Activated naive CD4-positive, alpha-beta T cell treated with anti-CD3 and anti-CD28 coated beads for 36 hours (primary cell): ENCODE measurements around the gene ZFYVE28. TPM values are rescaled to one million over a fixed set of nuclear protein-coding genes. Genes with fewer than 3 reads are reported as not detected.

ENCODE experiments used
- CTCF ChIA-PET: fragments of 350-600 bp; sonication (Branson Sonifier 250); formaldehyde crosslinking; loops from one replicate; lab custom pipeline; 2021; ENCODE audit warnings: antibody characterized with exemption; lab: Charles Lee
- DNase-seq: peaks from one replicate; pipeline ENCODE4 v3.0.0-alpha.2; 2020
- H3K27ac Mint-ChIP-seq: one replicate; pipeline ENCODE4 v1.8.0; 2021; ENCODE audit warnings: mild to moderate bottlenecking, mixed read lengths
- H3K27me3 Mint-ChIP-seq: one replicate; pipeline ENCODE4 v1.8.0; 2021; ENCODE audit warnings: low read depth, mixed read lengths
- H3K36me3 Mint-ChIP-seq: one replicate; pipeline ENCODE4 v1.8.0; 2021; ENCODE audit warnings: low read depth, mixed read lengths
- H3K4me1 Mint-ChIP-seq: one replicate; pipeline ENCODE4 v1.8.0; 2021; ENCODE audit warnings: low read depth, mixed read lengths
- H3K4me3 Mint-ChIP-seq: one replicate; pipeline ENCODE4 v1.8.0; 2021; ENCODE audit warnings: mild to moderate bottlenecking, moderate library complexity, mixed read lengths
- H3K9me3 Mint-ChIP-seq: one replicate; pipeline ENCODE4 v1.8.0; 2021; ENCODE audit warnings: mixed read lengths
- intact Hi-C: fragments of 100-400 bp; cut with micrococcal nuclease; formaldehyde crosslinking; loops from one replicate; pipeline ENCODE4 v1.15.1; 2023
- total RNA-seq, 2 experiments: library from RNA; stranded (reverse); gene quantifications; one replicate each; pipeline ENCODE4 v1.2.3, GENCODE V29; 2021

ZFYVE28 gene
- total RNA-seq, 2 experiments from 2014 or later: 5.3 to 6.2 TPM

DNA sequence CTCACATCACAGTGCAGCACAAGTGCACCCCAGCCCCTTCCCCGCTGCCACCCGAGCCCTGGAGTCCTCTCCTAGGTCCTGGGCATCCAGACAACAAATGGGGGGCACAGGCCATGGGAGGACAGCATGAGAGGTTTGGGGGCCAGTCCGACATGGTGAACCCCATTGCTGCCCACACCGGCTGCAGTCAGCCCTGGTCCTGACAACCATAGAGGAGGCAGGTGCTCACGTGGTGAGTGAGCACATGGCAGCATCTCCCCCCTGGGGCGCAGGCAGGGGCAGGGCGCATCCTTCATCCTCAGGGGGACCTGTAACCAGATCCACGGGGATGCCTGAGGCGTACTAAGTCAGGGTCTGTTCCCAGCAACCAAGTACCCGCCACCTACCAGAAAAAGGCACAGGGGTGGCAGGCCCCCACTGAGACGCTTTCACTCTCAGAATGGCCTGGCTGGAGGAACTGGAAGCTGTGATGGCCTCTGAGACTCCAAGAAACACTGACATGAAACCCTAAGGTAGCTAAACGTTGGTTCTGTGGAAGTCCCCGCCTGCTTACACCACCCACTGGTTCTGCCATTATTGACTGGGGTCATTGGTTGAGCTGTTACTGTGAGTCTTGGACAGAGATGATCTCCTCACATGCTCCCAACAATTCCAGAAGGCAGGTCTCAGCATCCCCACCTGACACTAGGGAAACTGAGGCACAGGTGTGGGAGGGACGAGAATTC lies 6.5 kb downstream of the ZFYVE28 start:
- peak; percentile 27 for DNase-seq
- Mint-ChIP-seq H3K36me3 (no peaks in the 10 kb centered on the region), H3K9me3 (no peaks in the 10 kb centered on the region), H3K4me3 (peak overlapping the region; percentile 63), H3K27me3 (peaks cover 8% of the 10 kb centered on the region), H3K27ac (peak overlapping the region; percentile 96), H3K4me1 (peaks cover 54% of the 10 kb centered on the region)
- intact Hi-C loops: loop anchor here (1.0 to 10.0 kb wide), 9 partner anchors 10 to 690 kb away; partner anchors contain the start of genes HAUS3, POLN, RNF4 and TACC3
- CTCF ChIA-PET: interaction anchor here (1.3 to 2.3 kb wide), 6 partner anchors 8 to 192 kb away, joined by 4 to 17 read pairs (median 5); no protein-coding TSS in a partner anchor

DNA sequence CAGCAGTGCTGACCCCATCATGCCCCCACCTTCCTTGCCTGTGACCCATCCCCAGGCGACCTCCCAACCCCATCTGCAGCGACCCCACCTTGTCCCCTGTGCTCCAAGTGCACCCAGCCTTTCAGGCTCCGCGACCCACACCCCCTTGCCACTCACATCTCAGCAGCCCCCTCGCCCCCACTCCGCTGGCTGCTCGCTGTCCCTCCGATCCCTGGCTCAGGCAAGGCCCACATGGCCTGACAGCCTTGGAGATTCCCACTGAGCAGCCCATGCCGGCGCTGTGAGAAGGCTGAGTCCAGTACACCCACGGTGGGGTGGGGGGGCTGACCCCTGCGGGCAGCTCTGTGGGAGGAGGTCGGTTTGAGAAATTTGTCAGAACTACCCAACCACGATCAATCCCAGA lies 9.1 kb downstream of the ZFYVE28 start:
- Mint-ChIP-seq H3K27ac (peak overlapping the region; percentile 36), H3K4me1 (peaks cover 42% of the 10 kb centered on the region), H3K9me3 (no peaks in the 10 kb centered on the region), H3K36me3 (no peaks in the 10 kb centered on the region), H3K4me3 (no peak overlapping the region), H3K27me3 (no peaks in the 10 kb centered on the region)
- intact Hi-C loops: no loop called here
- CTCF ChIA-PET: no interaction called here
- DNase-seq: no peak

DNA sequence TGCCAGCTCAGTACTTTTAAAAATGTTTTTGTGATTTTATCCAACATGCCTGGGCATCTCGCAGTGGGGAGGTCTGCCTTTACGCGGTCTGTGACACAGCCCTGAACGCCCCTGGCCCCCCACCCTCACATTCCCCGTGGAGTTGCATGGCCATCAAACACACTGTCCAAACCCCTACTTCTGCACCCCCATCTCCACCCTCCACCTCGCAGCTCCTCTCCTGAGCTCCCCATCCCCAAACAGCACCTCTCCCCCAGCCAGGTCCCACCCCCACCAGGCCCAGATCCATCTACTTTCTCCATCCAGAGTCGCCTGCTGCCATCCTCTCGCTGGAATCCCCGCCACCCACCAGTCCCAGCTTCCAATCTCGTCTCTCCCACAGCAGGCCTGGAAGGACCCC lies 9.5 kb downstream of the ZFYVE28 start:
- peaks cover 38% of the 10 kb centered on the region for H3K4me1 Mint-ChIP-seq
- H3K27ac Mint-ChIP-seq: peak overlapping the region; percentile 36

DNA sequence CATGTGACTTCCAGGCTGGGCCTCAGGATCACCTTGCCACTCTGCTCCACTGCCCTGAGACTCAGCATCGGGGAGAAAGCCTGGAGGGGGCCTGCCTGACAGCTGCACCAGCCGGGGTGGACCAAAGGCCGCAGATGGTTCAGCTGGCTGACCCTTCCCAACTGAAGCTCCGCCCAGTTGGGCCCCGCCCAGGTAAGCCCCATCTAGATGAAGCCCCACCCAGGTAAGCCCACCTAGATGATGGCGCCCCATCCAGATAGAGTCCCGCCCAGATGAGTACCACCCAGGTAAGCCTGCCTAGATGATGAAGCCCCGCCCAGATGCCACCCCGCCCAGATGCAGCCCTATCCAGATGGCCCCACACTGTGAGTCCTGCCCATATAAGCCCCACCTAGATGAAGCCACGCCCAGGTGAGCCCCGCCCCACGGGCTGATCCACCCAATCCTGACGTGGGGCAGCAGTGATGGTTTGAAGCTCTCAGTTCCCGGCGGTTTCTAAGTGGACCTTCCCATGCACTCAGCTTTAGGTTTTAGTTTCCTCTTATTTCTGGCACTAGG lies 10.0 kb downstream of the ZFYVE28 start:
- Mint-ChIP-seq H3K4me1 (peaks cover 33% of the 10 kb centered on the region), H3K36me3 (no peaks in the 10 kb centered on the region), H3K9me3 (no peaks in the 10 kb centered on the region), H3K27ac (no peak overlapping the region), H3K27me3 (no peaks in the 10 kb centered on the region), H3K4me3 (no peak overlapping the region)
- CTCF ChIA-PET: no interaction called here
- DNase-seq: peak; percentile 22
- intact Hi-C loops: no loop called here

More for the DNA sequence above, 9.5 kb downstream of the ZFYVE28 start:
- intact Hi-C loops: no loop called here
- H3K9me3 Mint-ChIP-seq: no peaks in the 10 kb centered on the region
- H3K4me3 Mint-ChIP-seq: no peak overlapping the region
- H3K36me3 Mint-ChIP-seq: no peaks in the 10 kb centered on the region
- no peak for DNase-seq
- H3K27me3 Mint-ChIP-seq: no peaks in the 10 kb centered on the region
- CTCF ChIA-PET: no interaction called here

DNA sequence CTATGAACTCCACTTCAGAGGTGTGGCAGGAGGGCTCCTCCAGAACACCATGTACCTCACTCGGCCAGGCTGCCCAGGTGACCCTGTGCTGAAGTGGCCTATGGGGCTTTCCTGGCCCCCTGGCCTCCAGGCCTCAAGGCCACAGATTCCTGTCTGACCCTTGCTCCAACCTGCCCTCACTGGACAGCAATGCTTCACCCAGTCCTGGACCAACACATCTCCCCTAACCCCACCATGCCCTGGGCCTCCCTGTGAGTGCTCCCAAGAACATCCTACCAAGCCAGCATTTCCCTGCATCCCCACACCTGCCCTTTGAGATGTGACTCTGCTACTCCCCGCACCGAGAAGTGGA lies 10.5 kb downstream of the ZFYVE28 start:
- CTCF ChIA-PET: interaction anchor here (1.4 kb wide), 1 partner anchor 34 kb away, joined by 4 read pairs; no protein-coding TSS in a partner anchor
- Mint-ChIP-seq H3K4me1 (peaks cover 27% of the 10 kb centered on the region), H3K4me3 (no peak overlapping the region), H3K36me3 (no peaks in the 10 kb centered on the region), H3K27me3 (no peaks in the 10 kb centered on the region), H3K9me3 (no peaks in the 10 kb centered on the region), H3K27ac (no peak overlapping the region)
- intact Hi-C loops: no loop called here
- no peak for DNase-seq

DNA sequence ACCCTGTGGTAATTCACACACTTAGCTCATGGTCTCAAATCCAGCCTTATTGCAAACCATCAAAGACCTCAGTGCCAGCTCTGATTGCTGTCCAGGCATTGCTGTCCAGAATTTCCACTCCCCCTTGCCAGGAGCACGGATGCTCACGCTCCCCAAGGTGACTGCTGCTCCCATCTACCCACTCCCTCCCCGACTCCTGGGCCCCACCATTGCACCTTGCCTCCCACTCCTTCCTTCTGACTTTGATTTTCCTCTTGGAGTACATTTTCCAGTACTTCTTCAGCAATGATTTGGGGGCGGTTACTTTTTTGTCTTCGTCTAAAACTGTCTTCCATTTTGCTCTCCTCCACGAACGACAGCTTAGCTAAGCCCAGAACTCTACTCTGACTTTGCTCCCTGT lies 11.5 kb downstream of the ZFYVE28 start:
- H3K27me3 Mint-ChIP-seq: no peaks in the 10 kb centered on the region
- no peak overlapping the region for H3K4me3 Mint-ChIP-seq
- no peak overlapping the region for H3K27ac Mint-ChIP-seq
- H3K9me3 Mint-ChIP-seq: no peaks in the 10 kb centered on the region
- intact Hi-C loops: no loop called here
- no peak for DNase-seq
- no peaks in the 10 kb centered on the region for H3K36me3 Mint-ChIP-seq
- peaks cover 26% of the 10 kb centered on the region for H3K4me1 Mint-ChIP-seq
- CTCF ChIA-PET: interaction anchor here (1.4 kb wide), 1 partner anchor 35 kb away, joined by 4 read pairs; no protein-coding TSS in a partner anchor

DNA sequence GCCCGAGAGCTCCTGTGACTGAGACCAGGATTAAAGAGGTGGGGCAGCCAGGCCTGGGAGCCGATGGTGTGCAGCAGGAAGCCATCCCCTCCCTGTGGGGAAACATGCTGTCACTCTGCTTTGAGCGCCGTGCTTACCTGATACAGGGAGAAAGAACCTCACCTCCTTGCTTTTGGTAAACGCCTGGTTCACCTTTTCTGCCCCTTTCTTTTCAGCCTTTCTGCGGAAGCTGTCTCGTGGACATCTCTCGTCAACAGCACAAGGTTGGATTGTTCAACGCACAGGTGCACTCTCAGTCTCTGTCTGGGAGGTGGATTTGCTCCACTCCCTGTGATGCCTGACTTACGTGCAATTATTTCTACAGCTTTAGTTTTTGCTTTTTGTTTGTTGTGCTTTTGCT lies 12.0 kb downstream of the ZFYVE28 start:
- CTCF ChIA-PET: interaction anchor here (0.6 to 1.4 kb wide), 2 partner anchors 35 to 765 kb away, joined by 3 to 4 read pairs; no protein-coding TSS in a partner anchor
- DNase-seq: peak; percentile 37
- H3K27me3 Mint-ChIP-seq: no peaks in the 10 kb centered on the region
- no peaks in the 10 kb centered on the region for H3K9me3 Mint-ChIP-seq
- H3K36me3 Mint-ChIP-seq: no peaks in the 10 kb centered on the region
- H3K4me3 Mint-ChIP-seq: no peak overlapping the region
- intact Hi-C loops: no loop called here
- peaks cover 26% of the 10 kb centered on the region for H3K4me1 Mint-ChIP-seq
- peak overlapping the region; percentile 16 for H3K27ac Mint-ChIP-seq

DNA sequence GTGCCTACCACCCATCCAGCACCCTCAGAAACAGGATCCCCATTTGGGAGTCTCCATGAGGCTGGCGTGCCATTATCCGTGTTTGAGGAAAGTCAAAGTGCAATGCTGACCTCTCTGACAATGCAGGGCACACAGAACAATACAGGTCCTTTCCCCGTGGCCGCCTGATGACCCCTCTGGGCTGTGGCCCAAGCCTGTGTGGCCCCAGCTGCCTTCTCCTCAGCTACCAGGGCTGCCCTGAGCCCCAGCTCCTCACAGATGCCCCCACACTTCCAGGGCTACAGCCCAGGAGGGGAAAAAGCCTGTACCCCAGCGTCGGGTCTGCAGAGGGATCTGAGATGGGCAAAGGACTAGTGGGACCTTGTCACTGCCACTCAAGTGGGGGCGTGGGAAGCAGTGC lies 15.5 kb downstream of the ZFYVE28 start:
- Mint-ChIP-seq H3K27me3 (no peaks in the 10 kb centered on the region), H3K4me1 (peaks cover 22% of the 10 kb centered on the region), H3K9me3 (no peaks in the 10 kb centered on the region), H3K36me3 (no peaks in the 10 kb centered on the region), H3K27ac (no peak overlapping the region), H3K4me3 (no peak overlapping the region)
- CTCF ChIA-PET: interaction anchor here (0.6 to 1.1 kb wide), 5 partner anchors 9 to 83 kb away, joined by 3 to 5 read pairs (median 3); no protein-coding TSS in a partner anchor
- no peak for DNase-seq
- intact Hi-C loops: loop anchor here (1.0 kb wide), 1 partner anchor 9 kb away; no protein-coding TSS in a partner anchor

DNA sequence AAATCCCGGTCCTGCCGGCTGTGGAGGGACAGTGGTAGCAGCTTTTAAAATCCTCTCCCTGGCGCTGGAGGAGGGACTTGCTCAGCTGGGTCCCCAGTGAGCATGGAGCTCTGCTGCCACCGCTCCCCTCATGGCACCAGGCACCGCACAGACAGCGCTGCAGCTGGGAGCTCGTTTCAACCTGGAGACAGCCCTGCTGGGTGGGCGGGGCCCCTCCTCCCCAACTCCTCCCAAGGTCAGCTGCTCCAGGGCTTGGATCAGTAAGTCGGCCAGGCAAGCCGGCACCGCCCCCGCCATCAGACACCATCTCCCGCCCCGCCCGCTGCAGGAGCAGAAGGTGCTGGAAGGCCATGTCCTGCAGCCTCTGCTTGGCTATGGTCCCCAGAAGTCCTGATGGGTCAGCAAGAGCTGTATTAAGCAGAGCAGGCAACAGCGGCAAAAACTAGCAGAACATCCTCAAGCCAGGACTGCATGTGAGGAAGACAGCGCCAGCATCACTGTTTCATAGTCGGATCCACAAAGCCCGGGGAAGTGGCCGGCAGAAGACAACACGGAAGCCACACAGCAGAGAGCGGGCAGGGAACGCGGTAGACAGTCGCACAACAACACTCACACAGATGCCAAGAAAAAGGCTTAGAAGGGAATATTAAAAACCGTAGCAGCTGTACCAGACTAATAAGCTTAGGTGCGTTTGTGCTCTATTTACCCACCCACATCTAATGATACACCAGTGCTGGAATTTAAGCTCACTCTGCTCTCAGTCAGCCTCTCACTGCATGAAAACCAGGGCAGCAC lies 16.2 kb downstream of the ZFYVE28 start:
- Mint-ChIP-seq H3K4me1 (peaks cover 19% of the 10 kb centered on the region), H3K4me3 (peak overlapping the region; percentile 55), H3K27ac (no peak overlapping the region), H3K27me3 (no peaks in the 10 kb centered on the region), H3K36me3 (no peaks in the 10 kb centered on the region), H3K9me3 (no peaks in the 10 kb centered on the region)
- CTCF ChIA-PET: interaction anchor here (0.6 to 1.1 kb wide), 6 partner anchors 10 to 82 kb away, joined by 3 to 5 read pairs (median 3); no protein-coding TSS in a partner anchor
- intact Hi-C loops: loop anchor here (1.0 kb wide), 1 partner anchor 10 kb away; no protein-coding TSS in a partner anchor
- DNase-seq: peak; percentile 48

DNA sequence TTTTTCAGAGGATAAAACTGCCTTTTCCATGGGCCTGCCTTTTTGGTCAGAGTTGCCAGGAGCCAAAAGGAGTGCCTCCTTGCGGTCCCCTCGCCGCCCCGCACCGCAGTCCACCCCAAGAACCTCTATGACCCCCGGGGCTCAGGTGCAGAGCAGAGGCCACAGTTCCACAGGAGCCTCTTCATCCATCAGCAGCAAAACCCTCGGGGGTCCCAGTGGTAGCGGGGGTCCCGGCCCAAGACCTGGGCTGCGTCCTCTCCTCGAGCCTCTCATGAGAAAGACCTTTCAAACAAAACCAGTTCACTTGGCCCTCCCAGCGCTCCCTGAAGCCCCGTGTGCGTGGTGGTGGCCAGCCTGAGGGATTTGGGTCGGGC lies 16.8 kb downstream of the ZFYVE28 start:
- no peaks in the 10 kb centered on the region for H3K27me3 Mint-ChIP-seq
- CTCF ChIA-PET: interaction anchor here (1.1 kb wide), 1 partner anchor 22 kb away, joined by 3 read pairs; no protein-coding TSS in a partner anchor
- H3K9me3 Mint-ChIP-seq: no peaks in the 10 kb centered on the region
- intact Hi-C loops: no loop called here
- H3K4me3 Mint-ChIP-seq: peak overlapping the region; percentile 55
- no peaks in the 10 kb centered on the region for H3K36me3 Mint-ChIP-seq
- no peak for DNase-seq
- H3K4me1 Mint-ChIP-seq: peaks cover 13% of the 10 kb centered on the region
- H3K27ac Mint-ChIP-seq: no peak overlapping the region

DNA sequence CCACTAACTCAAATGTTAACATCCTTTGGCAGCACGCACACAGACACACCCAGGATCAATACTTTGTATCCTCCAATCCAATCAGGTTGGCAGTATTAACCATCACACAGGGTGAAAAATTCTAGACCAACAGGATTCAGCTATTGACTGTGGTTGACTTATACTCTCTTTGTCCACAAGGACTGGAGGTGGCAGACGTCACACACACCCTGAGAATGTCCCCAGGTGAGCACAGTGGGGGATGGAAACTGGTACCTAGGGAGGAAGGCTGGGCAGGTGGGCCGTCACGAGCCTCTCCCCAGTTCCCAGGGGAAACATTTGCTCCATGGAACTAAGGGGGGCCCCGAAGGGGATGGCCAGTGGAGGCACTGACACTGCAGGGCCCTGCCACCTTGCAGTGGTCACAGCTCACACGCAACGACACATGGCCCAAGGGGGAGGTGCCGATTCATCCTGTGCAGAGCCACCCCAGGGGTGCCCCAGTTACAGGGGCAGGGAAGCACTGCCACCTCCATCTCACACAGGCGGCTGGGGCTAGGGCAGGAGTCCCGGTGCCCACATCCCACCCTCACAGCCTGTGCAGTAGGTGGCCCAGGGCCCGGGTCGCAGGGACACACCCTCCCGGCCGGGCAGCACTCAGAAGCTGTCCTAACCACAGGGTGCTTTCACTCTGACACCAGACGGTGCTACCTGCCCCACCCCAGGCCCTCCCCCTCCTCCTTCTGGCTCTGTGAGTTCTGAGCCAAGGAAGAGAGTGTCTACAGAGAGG lies 17.4 kb downstream of the ZFYVE28 start:
- H3K27me3 Mint-ChIP-seq: no peaks in the 10 kb centered on the region
- intact Hi-C loops: no loop called here
- peak; percentile 24 for DNase-seq
- CTCF ChIA-PET: no interaction called here
- no peaks in the 10 kb centered on the region for H3K9me3 Mint-ChIP-seq
- no peaks in the 10 kb centered on the region for H3K36me3 Mint-ChIP-seq
- no peak overlapping the region for H3K4me3 Mint-ChIP-seq
- H3K4me1 Mint-ChIP-seq: peaks cover 13% of the 10 kb centered on the region
- no peak overlapping the region for H3K27ac Mint-ChIP-seq
